K562 (cell line): Measurements from ENCODE around the gene PLD1. TPM values are rescaled to one million over a fixed set of nuclear protein-coding genes. Genes with fewer than 3 reads are reported as not detected.

Experiments used
- ATAC-seq: fragments of 200-7000 bp; cut with Tn5 transposase; 3 replicates; pipeline ENCODE4 v1.9.1; 2020; ENCODE audit warnings: moderate library complexity
- BruUV-seq: library from RNA; stranded (reverse); fragments of 400-500 nt; replicated peaks from 2 replicates; lab custom pipeline; 2021; lab: Mats Ljungman, UMichigan
- CTCF ChIA-PET: fragments of 300-600 bp; formaldehyde crosslinking; extraction: SDS; loops from one replicate; lab custom pipeline; 2021; ENCODE audit warnings: low intra/inter-chr PET ratio; lab: Yijun Ruan, JAX
- POLR2A ChIA-PET: fragments of 300-600, 350-650 bp; sonication (Branson Sonifier 250); formaldehyde crosslinking; extraction: SDS; loops from one replicate; lab custom pipeline; 2021; ENCODE audit warnings: antibody characterized with exemption, inconsistent platforms; lab: Yijun Ruan, JAX
- DNase-seq, 4 experiments: peaks; one replicate each; pipeline versions ENCODE4 v3.0.0 to v3.0.0-alpha.2; 2011 to 2018; ENCODE audit warnings: low spot score in 3 of 4, mixed read lengths in 3 of 4; ENCODE audit errors: extremely low read depth in 1 of 4
- FAIRE-seq: peaks from 2 replicates; lab custom pipeline; 2011; peaks lifted over from hg19 to GRCh38; lab: Jason Lieb, UNC
- H2AFZ ChIP-seq: 2 replicates; pipeline ENCODE4 v1.6.0; 2011; ENCODE audit warnings: low read depth, low read length, control low read depth, inconsistent platforms
- H3K27ac ChIP-seq: fragments of 200-600 bp; 3 replicates; pipeline ENCODE4 v1.8.0; 2011; ENCODE audit warnings: low read depth, mild to moderate bottlenecking, control low read depth, inconsistent platforms, low read length, moderate library complexity, mixed read lengths; ENCODE audit errors: extremely low read depth
- H3K27me3 ChIP-seq, 2 experiments: fragments of 300-600 bp in 1 of 2; 2 replicates in 1 of 2; 3 replicates in 1 of 2; pipeline versions ENCODE4 v1.6.0 to v1.8.0; 2011; ENCODE audit warnings: inconsistent platforms in 2 of 2, low read length in 2 of 2, mild to moderate bottlenecking in 1 of 2, mixed read lengths in 1 of 2, moderate library complexity in 1 of 2; ENCODE audit not compliant: control insufficient read depth in 2 of 2, insufficient read depth in 2 of 2
- H3K36me3 ChIP-seq: fragments of 300-600 bp; 3 replicates; pipeline ENCODE4 v1.8.0; 2011; ENCODE audit warnings: mild to moderate bottlenecking, low read length, inconsistent platforms; ENCODE audit not compliant: control insufficient read depth, insufficient read depth
- H3K4me1 ChIP-seq, 2 experiments: fragments of 200-600 bp in 1 of 2; replicated peaks in 1 of 2; 2 replicates in 1 of 2; 3 replicates in 1 of 2; pipeline versions ENCODE4 v1.5.1 to v1.8.0; 2011; ENCODE audit warnings: inconsistent platforms in 2 of 2, low read length in 2 of 2, mild to moderate bottlenecking in 1 of 2, mixed read lengths in 1 of 2, moderate library complexity in 1 of 2; ENCODE audit not compliant: control insufficient read depth in 2 of 2, insufficient read depth in 2 of 2
- H3K4me2 ChIP-seq: 2 replicates; pipeline ENCODE4 v1.6.1; 2011; ENCODE audit warnings: low read length, control low read depth, inconsistent platforms, mixed read lengths; ENCODE audit not compliant: insufficient read depth
- H3K4me3 ChIP-seq: fragments of 200-600 bp; sonication (generic), shearing (Covaris generic); 2 replicates; pipeline ENCODE4 v1.5.1; 2016; ENCODE audit warnings: control low read depth, inconsistent platforms
- H3K79me2 ChIP-seq: fragments of 200-600 bp; 3 replicates; pipeline ENCODE4 v1.8.0; 2011; ENCODE audit warnings: low read length, inconsistent platforms; ENCODE audit not compliant: control insufficient read depth, insufficient read depth
- H3K9ac ChIP-seq, 2 experiments: 2 replicates each; pipeline versions ENCODE4 v1.6.0 to v1.6.1; 2011; ENCODE audit warnings: low read depth in 2 of 2, low read length in 2 of 2, control low read depth in 1 of 2, inconsistent platforms in 1 of 2, mild to moderate bottlenecking in 1 of 2, mixed read lengths in 1 of 2; ENCODE audit not compliant: insufficient read depth in 1 of 2
- H3K9me1 ChIP-seq: one replicate; pipeline ENCODE4 v1.6.0; 2011; ENCODE audit warnings: inconsistent platforms, mild to moderate bottlenecking, low read length, moderate library complexity; ENCODE audit not compliant: control insufficient read depth, insufficient read depth
- H3K9me3 ChIP-seq: replicated peaks from 2 replicates; pipeline ENCODE4 v1.5.1; 2011; ENCODE audit warnings: low read depth, low read length, inconsistent platforms; ENCODE audit not compliant: control insufficient read depth, insufficient read depth
- H4K20me1 ChIP-seq: replicated peaks from 2 replicates; pipeline ENCODE4 v1.6.1; 2011; ENCODE audit warnings: low read length, inconsistent platforms, mixed read lengths; ENCODE audit not compliant: control insufficient read depth, insufficient read depth
- GABPB1 ChIP-seq: sonication (generic); formaldehyde crosslinking; IDR thresholded peaks from 2 replicates; pipeline ENCODE4 v1.8.0; 2022; ENCODE audit warnings: mild to moderate bottlenecking, missing genetic modification reagents
- HNRNPUL1 ChIP-seq: fragments of 200-400 bp; formaldehyde crosslinking; IDR thresholded peaks from 2 replicates; pipeline ENCODE4 v1.6.1; 2017; ENCODE audit warnings: low read length
- MEIS2 ChIP-seq: fragments of 450-650 bp; IDR thresholded peaks from 2 replicates; pipeline ENCODE4 v1.6.1; 2014; ENCODE audit warnings: mild to moderate bottlenecking; ENCODE audit not compliant: partially characterized antibody
- PBX2 ChIP-seq, 2 experiments: IDR thresholded peaks in 1 of 2; conservative IDR thresholded peaks in 1 of 2; 2 replicates each; pipeline ENCODE4 v1.6.1; 2016; ENCODE audit warnings: low read depth in 2 of 2, mild to moderate bottlenecking in 1 of 2, missing compliant biosample characterization in 1 of 2, missing genetic modification characterization in 1 of 2, moderate library complexity in 1 of 2
- SMC3 ChIP-seq: conservative IDR thresholded peaks from 2 replicates; pipeline ENCODE4 v1.6.1; 2011; ENCODE audit warnings: low read depth, low read length, improper control_type of control experiment; ENCODE audit not compliant: insufficient read depth
- ZNF644 ChIP-seq: fragments of 200-800 bp; sonication (Bioruptor generic); IDR thresholded peaks from 2 replicates; pipeline ENCODE4 v1.6.1; 2016; ENCODE audit warnings: low read depth, missing genetic modification characterization, missing compliant biosample characterization
- in situ Hi-C: fragments of 300-500 bp; cut with MboI; formaldehyde crosslinking; loops from 4 replicates; pipeline ENCODE4 v1.15.0; 2018; ENCODE audit warnings: inconsistent platforms, mixed read lengths
- intact Hi-C: fragments of 100-400 bp; cut with micrococcal nuclease; formaldehyde crosslinking; loops from 2 replicates; pipeline ENCODE4 v1.14.2; 2022
- polyA plus RNA-seq, 8 experiments: library from polyadenylated mRNA; depleted of rRNA in 4 of 8; stranded (reverse) in 5 of 8; unstranded in 3 of 8; fragments of >200 nt; fragmentation: Nextera tagmentation in 2 of 8; fragmentation: Illumina TruSeq in 1 of 8; extraction: Ambion mirVana in 2 of 8; extraction: Trizol in 1 of 8; gene quantifications; 2 replicates each; pipeline versions ENCODE4 v1.2.1 to v1.2.3, GENCODE V29; 2011 to 2014; ENCODE audit warnings: inconsistent platforms in 1 of 8, missing spikeins in 1 of 8
- total RNA-seq, 7 experiments: library from RNA; depleted of rRNA in 6 of 7; stranded (reverse); fragments of >200 nt in 6 of 7; fragmentation: Illumina TruSeq in 2 of 7; extraction: Trizol in 2 of 7; gene quantifications; 2 replicates each; pipeline versions ENCODE4 v1.2.1 to v1.2.3, GENCODE V29; 2011 to 2021; ENCODE audit warnings: low replicate concordance in 1 of 7
- TF ChIP-seq, protein P1 (sequence below): fragments of 450-650 bp; IDR thresholded peaks from 2 replicates; pipeline ENCODE4 v1.6.1; 2016

PLD1 gene
- total and polyA plus RNA-seq, 9 of the 15 experiments (the other 6 are each of a cell fraction or from before 2014, with no cell fraction given) = 8.4 to 26.1 (median 18.6) TPM

DNA sequence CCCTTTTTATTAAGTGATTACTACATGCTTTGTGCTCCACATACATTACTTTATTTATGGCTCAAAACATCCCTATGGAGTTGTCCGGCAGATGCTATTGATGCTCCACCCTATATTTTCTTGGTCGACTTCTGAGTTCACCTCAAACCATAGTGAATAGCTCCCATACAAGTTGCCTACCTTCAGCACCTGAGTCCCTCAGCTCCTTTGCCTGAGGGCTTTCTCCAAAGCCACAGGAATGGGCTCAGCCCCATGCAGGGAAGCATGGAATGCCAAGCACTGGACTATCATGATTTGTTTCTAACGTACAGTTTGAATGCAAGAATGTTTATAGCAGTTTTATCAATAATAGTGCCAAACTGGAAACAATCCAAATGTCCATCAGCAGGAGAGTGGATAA, 225.2 kb downstream of the PLD1 start (continued):
- TF ChIP-seq HNRNPUL1 (no peak), GABPB1 (no peak), ZNF644 (tag) (no peak)

DNA sequence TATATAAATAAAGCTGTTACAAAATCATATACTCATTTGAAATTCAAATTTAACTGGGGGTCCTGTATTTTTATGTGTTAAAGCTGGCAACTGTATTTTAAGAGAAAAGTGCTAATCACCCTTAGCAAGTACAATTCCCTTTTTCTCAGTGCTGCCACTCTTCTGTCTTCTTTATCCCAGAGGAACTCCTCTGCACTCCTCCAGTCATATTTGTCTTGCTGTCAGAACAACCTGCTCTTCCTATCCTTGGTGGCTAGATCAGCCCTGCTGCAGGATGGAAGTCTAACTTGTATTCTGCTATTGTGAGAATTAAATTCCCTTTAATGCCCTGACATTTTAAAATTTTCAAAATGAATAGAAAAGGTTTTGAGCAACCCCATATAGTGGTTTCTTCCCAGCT, 226.2 kb downstream of the PLD1 start:
- Histone ChIP-seq H3K79me2 (no peaks in the 10 kb centered on the region), H4K20me1 (no peaks in the 10 kb centered on the region), H3K27ac (no peak overlapping the region), H3K4me1 (no peaks in the 10 kb centered on the region), H3K4me2 (no peak overlapping the region), H3K36me3 (no peaks in the 10 kb centered on the region), H3K9me3 (no peaks in the 10 kb centered on the region), H3K9me1 (no peaks in the 10 kb centered on the region), H3K27me3 (no peaks in the 10 kb centered on the region), H3K9ac (no peak overlapping the region), H3K4me3 (no peak overlapping the region), H2AFZ (no peak overlapping the region)
- CTCF ChIA-PET = no interaction called here
- intact Hi-C loops (no loop called here), in situ Hi-C loops (loop anchor here (25.0 kb wide), 1 partner anchor 947 kb away; no protein-coding TSS in a partner anchor)
- no TSS peak for BruUV-seq
- peak; percentile 51 for TF ChIP-seq MEIS2
- no peak for TF ChIP-seq SMC3
- no peak for TF ChIP-seq PBX2 (CRISPR knock-in tag; IDR thresholded peaks at IDR 0.05; ENCODE audit: low read depth)
- peak; percentile 56; the same call in 1 of the 2 replicates for TF ChIP-seq PBX2 (tag; conservative IDR thresholded peaks at IDR 0.05; ENCODE audit: low read depth)
- TF ChIP-seq, protein P1, sequence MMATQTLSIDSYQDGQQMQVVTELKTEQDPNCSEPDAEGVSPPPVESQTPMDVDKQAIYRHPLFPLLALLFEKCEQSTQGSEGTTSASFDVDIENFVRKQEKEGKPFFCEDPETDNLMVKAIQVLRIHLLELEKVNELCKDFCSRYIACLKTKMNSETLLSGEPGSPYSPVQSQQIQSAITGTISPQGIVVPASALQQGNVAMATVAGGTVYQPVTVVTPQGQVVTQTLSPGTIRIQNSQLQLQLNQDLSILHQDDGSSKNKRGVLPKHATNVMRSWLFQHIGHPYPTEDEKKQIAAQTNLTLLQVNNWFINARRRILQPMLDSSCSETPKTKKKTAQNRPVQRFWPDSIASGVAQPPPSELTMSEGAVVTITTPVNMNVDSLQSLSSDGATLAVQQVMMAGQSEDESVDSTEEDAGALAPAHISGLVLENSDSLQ = peak; percentile 28; the same call in 1 of the 2 replicates
- DNase-seq (no peak), ATAC-seq (no peak), FAIRE-seq (no peak)
- POLR2A ChIA-PET = no interaction called here
